Measurements from ENCODE around the gene NR2F2.

GRCh38 chr15:96344706-96345559 is 14.4 kb downstream of the NR2F2 start:
- no peak for TF ChIP-seq CTCF (IDR thresholded peaks at IDR 0.05)
- no peak for TF ChIP-seq POLR2A (IDR thresholded peaks at IDR 0.05)
- no peak for TF ChIP-seq EP300 (IDR thresholded peaks at IDR 0.05)
